ENCODE measurements around the gene METTL25B. TPM values are rescaled to one million over a fixed set of nuclear protein-coding genes. Genes with fewer than 3 reads are reported as not detected.
"Not testable (repeated sequence)": the region's sequence is repeated elsewhere in the genome, so short reads cannot be mapped to it uniquely, and the experiment has no call there.

The METTL25B gene
- total and polyA plus RNA-seq, 2 donors: 10.7 to 39.4 TPM

GRCh38 chr1:156755527-156755950 lies 27.3 kb downstream of the METTL25B start:
- Histone ChIP-seq H3K27ac (ENCODE audit: low read depth in 1 of 2, low read length in 1 of 2) (no peak overlapping the region), H3K4me3 (ENCODE audit: low read length in 2 of 2) (no peak overlapping the region), H3K27me3 (ENCODE audit: control insufficient read depth in 2 of 2, insufficient read depth in 1 of 2, low read length in 1 of 2) (no peaks in the 10 kb centered on the region), H3K9me3 (ENCODE audit: control insufficient read depth in 2 of 2, insufficient read depth in 1 of 2, low read length in 1 of 2) (no peaks in the 10 kb centered on the region), H3K36me3 (ENCODE audit: control insufficient read depth in 2 of 2, insufficient read depth in 2 of 2, low read length in 1 of 2) (no peaks in the 10 kb centered on the region), H3K4me1 (ENCODE audit: control insufficient read depth in 2 of 2, insufficient read depth in 2 of 2, low read length in 2 of 2) (peaks cover 10 to 19% of the 10 kb centered on the region in 2 donors)
- no peak for DNase-seq (ENCODE audit: low read depth in 6 of 9, low spot score in 9 of 9)
- 75% methylated on average over 5 of the region's 5 CpGs for WGBS

DNA sequence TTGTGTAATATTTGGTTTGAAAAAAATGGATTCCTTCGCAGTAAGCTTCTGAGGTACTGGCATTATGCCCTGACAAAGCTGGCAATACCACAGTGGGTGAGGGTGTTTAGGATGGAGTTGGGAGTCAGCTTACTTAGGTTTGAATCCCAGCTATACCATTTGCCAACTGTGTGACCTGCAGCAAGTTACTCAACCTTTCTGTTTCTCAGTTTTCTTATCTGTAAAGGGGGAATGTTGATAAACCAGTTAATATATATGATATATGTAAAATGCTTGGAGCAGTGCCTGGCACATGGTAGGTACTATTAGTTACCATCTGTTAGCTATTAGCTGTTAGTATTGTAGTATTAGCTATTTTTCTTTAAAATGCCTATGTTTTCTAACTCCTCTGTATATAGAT lies 28.1 kb downstream of the METTL25B start:
- DNase-seq (ENCODE audit: low read depth in 6 of 9, low spot score in 9 of 9): no peak
- H3K9me3 ChIP-seq (ENCODE audit: control insufficient read depth in 2 of 2, insufficient read depth in 1 of 2, low read length in 1 of 2): no peaks in the 10 kb centered on the region
- H3K4me3 ChIP-seq (ENCODE audit: low read length in 2 of 2): no peak overlapping the region
- H3K36me3 ChIP-seq (ENCODE audit: control insufficient read depth in 2 of 2, insufficient read depth in 2 of 2, low read length in 1 of 2): no peaks in the 10 kb centered on the region
- 100% methylated on average over 1 of the region's 1 CpG for WGBS
- H3K27me3 ChIP-seq (ENCODE audit: control insufficient read depth in 2 of 2, insufficient read depth in 1 of 2, low read length in 1 of 2): no peaks in the 10 kb centered on the region
- peaks cover 16 to 24% of the 10 kb centered on the region in 2 donors for H3K4me1 ChIP-seq (ENCODE audit: control insufficient read depth in 2 of 2, insufficient read depth in 2 of 2, low read length in 2 of 2)
- no peak overlapping the region for H3K27ac ChIP-seq (ENCODE audit: low read depth in 1 of 2, low read length in 1 of 2)

- H3K4me3 ChIP-seq (ENCODE audit: low read length in 2 of 2); H3K36me3 ChIP-seq (ENCODE audit: control insufficient read depth in 2 of 2, insufficient read depth in 2 of 2, low read length in 1 of 2); H3K9me3 ChIP-seq (ENCODE audit: control insufficient read depth in 2 of 2, insufficient read depth in 1 of 2, low read length in 1 of 2); DNase-seq (ENCODE audit: low read depth in 6 of 9, low spot score in 9 of 9); H3K27ac ChIP-seq (ENCODE audit: low read depth in 1 of 2, low read length in 1 of 2); H3K27me3 ChIP-seq (ENCODE audit: control insufficient read depth in 2 of 2, insufficient read depth in 1 of 2, low read length in 1 of 2): not testable (repeated sequence)
- peaks cover 15 to 17% of the 10 kb centered on the region in 2 donors for H3K4me1 ChIP-seq (ENCODE audit: control insufficient read depth in 2 of 2, insufficient read depth in 2 of 2, low read length in 2 of 2)
- WGBS: 88% methylated on average over 10 of the region's 10 CpGs
These were observed 29.4 kb downstream of the METTL25B start for GRCh38 chr1:156757572-156758253.

DNA sequence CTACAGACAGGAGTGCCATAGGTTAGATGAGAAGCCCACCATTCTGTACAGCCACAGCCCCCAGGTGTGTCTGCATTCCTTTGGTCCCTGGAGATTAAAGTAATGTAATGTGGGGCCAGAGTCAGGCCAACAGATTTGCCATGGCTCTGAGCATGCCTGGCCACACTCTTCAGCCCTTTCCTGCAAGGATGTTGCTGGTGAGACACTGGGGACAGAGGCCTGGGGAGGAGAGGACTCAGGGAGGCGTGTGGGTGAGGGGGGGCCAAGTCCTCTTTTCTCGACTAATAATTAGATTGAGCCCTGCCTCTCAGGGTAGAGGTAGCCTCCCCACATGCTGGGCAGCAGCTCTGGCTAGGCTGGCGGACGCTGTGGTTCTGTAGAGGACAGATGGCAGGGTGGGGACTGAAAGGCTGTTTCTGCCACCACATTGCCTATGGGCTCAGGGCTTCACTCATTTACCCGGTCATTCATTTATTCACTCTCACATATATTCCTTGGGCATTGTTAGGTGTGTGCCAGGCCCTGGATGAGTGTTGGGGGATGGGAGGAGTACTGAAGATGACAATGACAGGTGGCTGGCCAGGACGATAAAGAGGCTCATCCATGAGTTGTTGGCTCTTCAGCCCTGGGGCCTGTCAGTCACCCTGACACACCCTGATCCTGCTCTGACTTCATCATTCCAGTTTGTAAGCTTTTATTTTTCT lies 32.0 kb downstream of the METTL25B start:
- Histone ChIP-seq H3K27me3 (ENCODE audit: control insufficient read depth in 2 of 2, insufficient read depth in 1 of 2, low read length in 1 of 2) (no peaks in the 10 kb centered on the region), H3K9me3 (ENCODE audit: control insufficient read depth in 2 of 2, insufficient read depth in 1 of 2, low read length in 1 of 2) (no peaks in the 10 kb centered on the region), H3K4me3 (ENCODE audit: low read length in 2 of 2) (no peak overlapping the region), H3K36me3 (ENCODE audit: control insufficient read depth in 2 of 2, insufficient read depth in 2 of 2, low read length in 1 of 2) (no peaks in the 10 kb centered on the region), H3K4me1 (ENCODE audit: control insufficient read depth in 2 of 2, insufficient read depth in 2 of 2, low read length in 2 of 2) (peaks cover 11 to 12% of the 10 kb centered on the region in 2 donors), H3K27ac (ENCODE audit: low read depth in 1 of 2, low read length in 1 of 2) (no peak overlapping the region)
- no peak for DNase-seq (ENCODE audit: low read depth in 6 of 9, low spot score in 9 of 9)
- WGBS: 82% methylated on average over 6 of the region's 6 CpGs

DNA sequence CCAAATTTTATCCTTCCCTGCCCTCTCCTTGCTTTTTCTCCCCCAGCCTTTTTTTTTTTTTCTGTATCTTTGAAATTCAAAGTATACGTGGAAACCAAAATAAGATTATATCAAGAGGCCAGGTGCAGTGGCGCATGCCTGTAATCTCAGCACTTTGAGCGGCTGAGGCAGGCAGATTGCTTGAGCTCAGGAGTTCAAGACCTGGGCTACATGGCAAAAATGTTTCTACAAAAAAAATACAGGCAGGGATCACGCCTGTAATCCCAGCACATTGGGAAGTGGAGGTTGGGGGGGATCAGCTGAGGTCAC lies 32.5 kb downstream of the METTL25B start:
- Histone ChIP-seq H3K4me3 (ENCODE audit: low read length in 2 of 2) (no peak overlapping the region), H3K27ac (ENCODE audit: low read depth in 1 of 2, low read length in 1 of 2) (no peak overlapping the region), H3K4me1 (ENCODE audit: control insufficient read depth in 2 of 2, insufficient read depth in 2 of 2, low read length in 2 of 2) (peaks cover 11 to 14% of the 10 kb centered on the region in 2 donors), H3K27me3 (ENCODE audit: control insufficient read depth in 2 of 2, insufficient read depth in 1 of 2, low read length in 1 of 2) (no peaks in the 10 kb centered on the region), H3K9me3 (ENCODE audit: control insufficient read depth in 2 of 2, insufficient read depth in 1 of 2, low read length in 1 of 2) (no peaks in the 10 kb centered on the region), H3K36me3 (ENCODE audit: control insufficient read depth in 2 of 2, insufficient read depth in 2 of 2, low read length in 1 of 2) (no peaks in the 10 kb centered on the region)
- DNase-seq (ENCODE audit: low read depth in 6 of 9, low spot score in 9 of 9): peak in 1 of 9 donors; percentile 49
- 25% methylated on average over 4 of the region's 4 CpGs for WGBS

DNA sequence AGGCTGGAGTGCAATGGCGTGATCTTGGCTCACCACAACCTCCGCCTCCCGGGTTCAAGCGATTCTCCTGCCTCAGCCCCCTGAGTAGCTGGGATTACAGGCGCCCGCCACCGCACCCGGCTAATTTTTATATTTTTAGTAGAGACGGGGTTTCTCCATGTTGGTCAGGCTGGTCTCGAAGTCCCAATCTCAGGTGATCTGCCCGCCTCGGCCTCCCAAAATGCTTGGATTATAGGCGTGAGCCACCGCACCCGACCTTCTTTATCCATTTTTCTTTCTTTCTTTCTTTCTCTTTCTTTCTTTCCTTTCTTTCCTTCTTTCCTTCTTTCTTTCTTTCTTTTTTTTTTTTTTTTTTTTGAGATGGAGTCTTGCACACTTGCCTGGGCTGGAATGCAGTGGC lies 36.9 kb downstream of the METTL25B start:
- H3K27me3 ChIP-seq (ENCODE audit: control insufficient read depth in 2 of 2, insufficient read depth in 1 of 2, low read length in 1 of 2); H3K4me3 ChIP-seq (ENCODE audit: low read length in 2 of 2); DNase-seq (ENCODE audit: low read depth in 6 of 9, low spot score in 9 of 9); H3K27ac ChIP-seq (ENCODE audit: low read depth in 1 of 2, low read length in 1 of 2); H3K9me3 ChIP-seq (ENCODE audit: control insufficient read depth in 2 of 2, insufficient read depth in 1 of 2, low read length in 1 of 2); H3K36me3 ChIP-seq (ENCODE audit: control insufficient read depth in 2 of 2, insufficient read depth in 2 of 2, low read length in 1 of 2): not testable (repeated sequence)
- peaks cover 25 to 33% of the 10 kb centered on the region in 2 donors for H3K4me1 ChIP-seq (ENCODE audit: control insufficient read depth in 2 of 2, insufficient read depth in 2 of 2, low read length in 2 of 2)
- WGBS: 96% methylated on average over 15 of the region's 15 CpGs

- Histone ChIP-seq H3K4me1 (ENCODE audit: control insufficient read depth in 2 of 2, insufficient read depth in 2 of 2, low read length in 2 of 2) (peaks cover 20 to 30% of the 10 kb centered on the region in 2 donors), H3K4me3 (ENCODE audit: low read length in 2 of 2) (no peak overlapping the region), H3K27me3 (ENCODE audit: control insufficient read depth in 2 of 2, insufficient read depth in 1 of 2, low read length in 1 of 2) (no peaks in the 10 kb centered on the region), H3K36me3 (ENCODE audit: control insufficient read depth in 2 of 2, insufficient read depth in 2 of 2, low read length in 1 of 2) (peaks cover 0 to 7% of the 10 kb centered on the region in 2 donors), H3K27ac (ENCODE audit: low read depth in 1 of 2, low read length in 1 of 2) (no peak overlapping the region), H3K9me3 (ENCODE audit: control insufficient read depth in 2 of 2, insufficient read depth in 1 of 2, low read length in 1 of 2) (no peaks in the 10 kb centered on the region)
- DNase-seq (ENCODE audit: low read depth in 6 of 9, low spot score in 9 of 9): no peak
- 91% methylated on average over 5 of the region's 5 CpGs for WGBS
These were observed 37.4 kb downstream of the METTL25B start for GRCh38 chr1:156765666-156766065.

DNA sequence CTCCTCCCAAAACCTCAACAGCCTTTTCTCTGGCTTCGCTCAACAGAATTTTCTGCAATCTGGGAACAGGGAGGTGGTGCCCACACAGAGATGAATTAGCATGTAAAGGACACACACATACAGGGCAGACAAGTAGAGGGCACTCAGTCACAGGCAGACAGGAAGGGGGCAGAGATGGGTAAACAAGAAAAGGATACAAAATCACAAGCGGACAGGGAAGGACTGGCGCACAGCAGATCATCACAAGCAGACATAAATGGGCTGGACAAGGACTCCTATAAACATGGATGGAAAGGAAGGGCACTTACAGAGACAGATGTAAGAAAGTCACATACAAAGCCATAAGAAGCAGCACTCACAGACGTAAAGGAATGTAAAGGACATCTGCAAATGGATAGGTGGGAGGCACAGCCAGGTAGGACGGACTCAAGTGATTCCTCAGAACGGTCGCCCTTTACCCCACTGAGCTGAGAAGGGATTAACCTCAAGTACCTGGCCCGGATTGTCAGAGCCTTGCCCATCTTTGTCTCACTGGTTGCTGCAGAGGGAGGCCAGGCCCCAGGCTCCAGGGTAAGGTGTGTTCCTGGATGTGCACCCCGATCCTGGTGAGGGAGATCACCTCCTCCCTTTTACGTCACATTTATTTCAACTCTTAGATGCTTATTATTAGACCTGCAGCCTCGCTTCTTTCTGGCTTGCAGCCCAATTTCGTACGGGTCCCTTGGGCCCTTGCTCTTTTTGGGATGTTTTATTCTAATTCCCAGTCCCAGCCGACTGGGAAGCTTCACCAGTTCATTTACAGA lies 38.2 kb downstream of the METTL25B start:
- no peaks in the 10 kb centered on the region for H3K27me3 ChIP-seq (ENCODE audit: control insufficient read depth in 2 of 2, insufficient read depth in 1 of 2, low read length in 1 of 2)
- peaks cover 16 to 31% of the 10 kb centered on the region in 2 donors for H3K4me1 ChIP-seq (ENCODE audit: control insufficient read depth in 2 of 2, insufficient read depth in 2 of 2, low read length in 2 of 2)
- H3K36me3 ChIP-seq (ENCODE audit: control insufficient read depth in 2 of 2, insufficient read depth in 2 of 2, low read length in 1 of 2): peaks cover 0 to 15% of the 10 kb centered on the region in 2 donors
- no peaks in the 10 kb centered on the region for H3K9me3 ChIP-seq (ENCODE audit: control insufficient read depth in 2 of 2, insufficient read depth in 1 of 2, low read length in 1 of 2)
- peak overlapping the region; percentile 77 to 83 for H3K4me3 ChIP-seq (ENCODE audit: low read length in 2 of 2)
- WGBS: 13% methylated on average over 14 of the region's 14 CpGs
- DNase-seq (ENCODE audit: low read depth in 6 of 9, low spot score in 9 of 9): peak in 1 of 9 donors; percentile 19
- peak overlapping the region; percentile 66 to 85 for H3K27ac ChIP-seq (ENCODE audit: low read depth in 1 of 2, low read length in 1 of 2)

Measured in thymus (tissue), 11 donors.